ENCODE measurements around the gene ZBTB40. TPM values are rescaled to one million over a fixed set of nuclear protein-coding genes. Genes with fewer than 3 reads are reported as not detected.

ZBTB40 gene
- total RNA-seq, 1 experiment from 2014 or later: 21.4 TPM

DNA sequence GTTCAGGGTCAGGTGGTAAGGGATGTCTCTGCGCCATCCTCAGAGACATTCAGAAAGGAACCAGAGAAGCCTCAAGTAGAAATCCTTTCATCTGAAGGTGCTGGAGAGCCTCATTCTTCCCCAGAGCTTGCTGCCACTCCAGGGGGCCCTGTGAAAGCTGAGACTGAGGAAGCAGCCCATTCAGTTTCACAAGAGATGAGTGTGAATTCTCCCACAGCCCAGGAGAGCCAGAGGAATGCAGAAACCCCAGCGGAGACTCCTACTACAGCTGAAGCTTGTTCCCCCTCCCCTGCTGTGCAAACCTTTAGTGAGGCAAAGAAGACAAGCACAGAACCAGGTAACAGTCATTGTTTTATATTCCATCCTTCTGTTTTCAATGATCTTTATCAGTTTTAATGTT lies 38.7 kb downstream of the ZBTB40 start:
- no peak for DNase-seq
- Histone ChIP-seq H2AFZ (no peak overlapping the region), H3K36me3 (ENCODE audit: low read depth) (no peaks in the 10 kb centered on the region), H3K4me2 (no peak overlapping the region), H3K4me3 (no peak overlapping the region), H3K79me2 (ENCODE audit: low read depth) (no peaks in the 10 kb centered on the region), H3K4me1 (replicated peaks; ENCODE audit: insufficient read depth) (no peaks in the 10 kb centered on the region), H3K27ac (no peak overlapping the region), H3K9me2 (ENCODE audit: insufficient read depth) (no peaks in the 10 kb centered on the region), H4K20me1 (ENCODE audit: insufficient read depth) (no peaks in the 10 kb centered on the region), H3F3A (ENCODE audit: insufficient read depth, low read depth) (no peaks in the 10 kb centered on the region), H3K9me3 (ENCODE audit: insufficient read depth, low read depth) (no peaks in the 10 kb centered on the region), H3K27me3 (ENCODE audit: insufficient read depth, low read depth) (no peaks in the 10 kb centered on the region)
- intact Hi-C loops (cut with micrococcal nuclease; ENCODE audit: unreplicated experiment): no loop called here
- TF ChIP-seq EZH2 (IDR thresholded peaks at IDR 0.05; ENCODE audit: low read depth): no peak
- TF ChIP-seq, protein P1, sequence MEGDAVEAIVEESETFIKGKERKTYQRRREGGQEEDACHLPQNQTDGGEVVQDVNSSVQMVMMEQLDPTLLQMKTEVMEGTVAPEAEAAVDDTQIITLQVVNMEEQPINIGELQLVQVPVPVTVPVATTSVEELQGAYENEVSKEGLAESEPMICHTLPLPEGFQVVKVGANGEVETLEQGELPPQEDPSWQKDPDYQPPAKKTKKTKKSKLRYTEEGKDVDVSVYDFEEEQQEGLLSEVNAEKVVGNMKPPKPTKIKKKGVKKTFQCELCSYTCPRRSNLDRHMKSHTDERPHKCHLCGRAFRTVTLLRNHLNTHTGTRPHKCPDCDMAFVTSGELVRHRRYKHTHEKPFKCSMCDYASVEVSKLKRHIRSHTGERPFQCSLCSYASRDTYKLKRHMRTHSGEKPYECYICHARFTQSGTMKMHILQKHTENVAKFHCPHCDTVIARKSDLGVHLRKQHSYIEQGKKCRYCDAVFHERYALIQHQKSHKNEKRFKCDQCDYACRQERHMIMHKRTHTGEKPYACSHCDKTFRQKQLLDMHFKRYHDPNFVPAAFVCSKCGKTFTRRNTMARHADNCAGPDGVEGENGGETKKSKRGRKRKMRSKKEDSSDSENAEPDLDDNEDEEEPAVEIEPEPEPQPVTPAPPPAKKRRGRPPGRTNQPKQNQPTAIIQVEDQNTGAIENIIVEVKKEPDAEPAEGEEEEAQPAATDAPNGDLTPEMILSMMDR (conservative IDR thresholded peaks at IDR 0.05): no peak
- BruUV-seq (replicated peaks): no TSS peak
- ChIA-PET CTCF (no interaction called here), POLR2A (ENCODE audit: unreplicated experiment) (no interaction called here)

DNA sequence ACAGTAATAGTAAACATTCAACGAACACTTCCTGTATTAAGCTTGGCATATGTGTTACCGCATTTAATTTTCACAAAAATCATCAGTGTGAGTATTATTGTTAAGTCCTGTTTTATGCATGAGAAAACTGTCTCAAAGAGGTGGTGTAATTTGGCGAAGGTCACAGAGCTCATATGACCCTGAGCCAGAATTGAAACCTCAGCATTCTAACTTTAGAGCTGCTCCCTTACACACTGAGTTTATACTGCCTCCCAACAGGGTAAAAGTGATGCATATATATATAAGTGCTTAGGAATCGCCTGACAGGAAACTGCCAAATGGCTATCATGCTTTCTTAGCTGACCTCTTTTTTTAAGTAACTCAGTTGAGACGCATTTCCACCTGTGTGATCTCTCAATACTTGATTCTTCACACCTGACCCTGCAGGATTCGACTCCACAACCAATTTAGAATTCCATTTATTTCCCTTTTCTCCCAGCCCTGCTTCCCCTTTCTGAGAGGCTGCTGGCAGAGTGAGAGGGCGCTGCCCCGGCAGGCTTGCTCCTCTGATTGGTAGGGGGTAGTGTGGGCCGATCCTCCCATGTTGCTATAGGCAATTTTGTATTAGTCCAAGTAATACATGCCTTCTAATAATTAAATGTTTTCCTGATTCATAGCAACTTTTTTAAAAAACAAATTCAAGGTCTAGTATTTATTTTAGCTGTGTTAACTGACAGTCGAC lies 40.5 kb downstream of the ZBTB40 start:
- Histone ChIP-seq H3K9me2 (ENCODE audit: insufficient read depth) (no peaks in the 10 kb centered on the region), H3K27me3 (ENCODE audit: insufficient read depth, low read depth) (no peaks in the 10 kb centered on the region), H4K20me1 (ENCODE audit: insufficient read depth) (no peaks in the 10 kb centered on the region), H3K9me3 (ENCODE audit: insufficient read depth, low read depth) (no peaks in the 10 kb centered on the region), H3K4me2 (no peak overlapping the region), H3K27ac (no peak overlapping the region), H3K79me2 (ENCODE audit: low read depth) (no peaks in the 10 kb centered on the region), H3K4me3 (no peak overlapping the region), H2AFZ (no peak overlapping the region), H3F3A (ENCODE audit: insufficient read depth, low read depth) (no peaks in the 10 kb centered on the region), H3K4me1 (replicated peaks; ENCODE audit: insufficient read depth) (no peaks in the 10 kb centered on the region), H3K36me3 (ENCODE audit: low read depth) (no peaks in the 10 kb centered on the region)
- CTCF ChIA-PET: no interaction called here
- no TSS peak for BruUV-seq (replicated peaks)
- intact Hi-C loops (cut with micrococcal nuclease; ENCODE audit: unreplicated experiment): no loop called here
- POLR2A ChIA-PET (ENCODE audit: unreplicated experiment): no interaction called here
- no peak for TF ChIP-seq EZH2 (IDR thresholded peaks at IDR 0.05; ENCODE audit: low read depth)
- TF ChIP-seq, protein P1 (conservative IDR thresholded peaks at IDR 0.05): no peak
- DNase-seq: no peak

DNA sequence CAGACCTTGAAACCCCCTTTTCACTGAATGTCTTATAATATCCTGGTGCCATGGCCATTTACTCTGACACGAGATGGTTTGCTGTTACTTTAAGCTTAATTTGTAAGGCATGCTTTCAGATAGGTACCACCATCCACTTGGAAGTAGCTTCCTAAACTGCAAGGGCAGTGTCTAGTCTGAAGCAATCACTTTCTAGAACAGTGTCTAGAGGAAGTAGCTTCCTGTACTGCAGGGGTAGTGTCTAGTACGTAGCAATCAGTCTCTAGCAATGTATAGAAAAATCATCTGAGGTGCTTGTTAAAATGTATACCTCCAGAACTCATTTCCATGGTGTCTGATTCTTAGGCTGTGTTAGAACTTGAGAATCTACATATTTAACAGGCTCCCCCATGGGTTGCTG lies 42.5 kb downstream of the ZBTB40 start:
- no peaks in the 10 kb centered on the region for H3K27me3 ChIP-seq (ENCODE audit: insufficient read depth, low read depth)
- BruUV-seq (replicated peaks): no TSS peak
- no peak overlapping the region for H3K4me2 ChIP-seq
- TF ChIP-seq EZH2 (IDR thresholded peaks at IDR 0.05; ENCODE audit: low read depth): no peak
- TF ChIP-seq, protein P1 (conservative IDR thresholded peaks at IDR 0.05): no peak
- H3F3A ChIP-seq (ENCODE audit: insufficient read depth, low read depth): no peaks in the 10 kb centered on the region
- DNase-seq: no peak
- no peaks in the 10 kb centered on the region for H3K79me2 ChIP-seq (ENCODE audit: low read depth)
- no peaks in the 10 kb centered on the region for H3K9me2 ChIP-seq (ENCODE audit: insufficient read depth)
- intact Hi-C loops (cut with micrococcal nuclease; ENCODE audit: unreplicated experiment): no loop called here
- no peaks in the 10 kb centered on the region for H4K20me1 ChIP-seq (ENCODE audit: insufficient read depth)
- POLR2A ChIA-PET (ENCODE audit: unreplicated experiment): no interaction called here
- H3K4me1 ChIP-seq (replicated peaks; ENCODE audit: insufficient read depth): no peaks in the 10 kb centered on the region
- no peak overlapping the region for H2AFZ ChIP-seq
- H3K27ac ChIP-seq: no peak overlapping the region
- no peaks in the 10 kb centered on the region for H3K9me3 ChIP-seq (ENCODE audit: insufficient read depth, low read depth)
- no peaks in the 10 kb centered on the region for H3K36me3 ChIP-seq (ENCODE audit: low read depth)
- H3K4me3 ChIP-seq: no peak overlapping the region
- CTCF ChIA-PET: no interaction called here
